Duodenal mucosa (tissue), 2 donors: Measurements from ENCODE around the gene FKBP1C.
"Not testable (repeated sequence)": the region's sequence is repeated elsewhere in the genome, so short reads cannot be mapped to it uniquely, and the experiment has no call there.

Experiments
- H3K27ac ChIP-seq: one replicate; pipeline ENCODE4 v1.7.0; 2013; ENCODE audit warnings: low read depth, low read length
- H3K27me3 ChIP-seq, 2 donors: one replicate each; pipeline ENCODE4 v1.7.0; 2013; ENCODE audit warnings: low read length in 2 of 2, control low read depth in 1 of 2; ENCODE audit not compliant: insufficient read depth in 2 of 2, control insufficient read depth in 1 of 2
- H3K36me3 ChIP-seq, 2 donors: one replicate each; pipeline ENCODE4 v1.7.0; 2013; ENCODE audit warnings: low read length in 2 of 2, control low read depth in 1 of 2; ENCODE audit not compliant: insufficient read depth in 2 of 2, control insufficient read depth in 1 of 2
- H3K4me1 ChIP-seq, 2 donors: one replicate each; pipeline ENCODE4 v1.7.0; 2013; ENCODE audit warnings: low read length in 2 of 2, control low read depth in 1 of 2; ENCODE audit not compliant: insufficient read depth in 2 of 2, control insufficient read depth in 1 of 2
- H3K4me3 ChIP-seq, 2 donors: one replicate each; pipeline ENCODE4 v1.7.0; 2013; ENCODE audit warnings: low read length in 2 of 2, low read depth in 1 of 2
- H3K9ac ChIP-seq, 2 donors: one replicate each; pipeline ENCODE4 v1.7.0; 2013; ENCODE audit warnings: low read length in 2 of 2, low read depth in 1 of 2
- H3K9me3 ChIP-seq, 2 donors: one replicate each; pipeline ENCODE4 v1.7.0; 2013; ENCODE audit warnings: low read length in 2 of 2, control low read depth in 1 of 2; ENCODE audit not compliant: control insufficient read depth in 1 of 2

FKBP1C gene

GRCh38 chr6:63211343-63211742, at the start of gene FKBP1C:
TSS of gene FKBP1C (plus strand) at chr6:63211469.
- H3K9me3 ChIP-seq, H3K4me1 ChIP-seq, H3K4me3 ChIP-seq, H3K27me3 ChIP-seq, H3K36me3 ChIP-seq, H3K27ac ChIP-seq, H3K9ac ChIP-seq: not testable (repeated sequence)

GRCh38 chr6:63164047-63164803, 47.0 kb upstream of the FKBP1C start:
- H3K27ac ChIP-seq, H3K9ac ChIP-seq, H3K36me3 ChIP-seq, H3K27me3 ChIP-seq, H3K9me3 ChIP-seq, H3K4me3 ChIP-seq, H3K4me1 ChIP-seq: not testable (repeated sequence)

- Histone ChIP-seq H3K4me3 (no peak overlapping the region), H3K9ac (no peak overlapping the region), H3K9me3 (no peaks in the 10 kb centered on the region)
These were observed 37.1 kb upstream of the FKBP1C start for GRCh38 chr6:63174173-63174572.

GRCh38 chr6:63176181-63176580, 35.1 kb upstream of the FKBP1C start:
- no peaks in the 10 kb centered on the region for H3K9me3 ChIP-seq
- H3K27me3 ChIP-seq: no peaks in the 10 kb centered on the region
- no peak overlapping the region for H3K27ac ChIP-seq
- no peaks in the 10 kb centered on the region for H3K36me3 ChIP-seq
- no peak overlapping the region for H3K9ac ChIP-seq
- H3K4me1 ChIP-seq: no peaks in the 10 kb centered on the region
- H3K4me3 ChIP-seq: no peak overlapping the region

More at GRCh38 chr6:63174173-63174572, 37.1 kb upstream of the FKBP1C start:
- Histone ChIP-seq H3K4me1 (no peaks in the 10 kb centered on the region), H3K27ac (no peak overlapping the region), H3K27me3 (no peaks in the 10 kb centered on the region), H3K36me3 (no peaks in the 10 kb centered on the region)

GRCh38 chr6:63180367-63180766, 30.9 kb upstream of the FKBP1C start:
- no peak overlapping the region for H3K9ac ChIP-seq
- no peaks in the 10 kb centered on the region for H3K9me3 ChIP-seq
- H3K4me1 ChIP-seq: no peaks in the 10 kb centered on the region
- no peak overlapping the region for H3K4me3 ChIP-seq
- H3K27ac ChIP-seq: no peak overlapping the region
- H3K36me3 ChIP-seq: no peaks in the 10 kb centered on the region
- H3K27me3 ChIP-seq: no peaks in the 10 kb centered on the region

- Histone ChIP-seq H3K36me3 (no peaks in the 10 kb centered on the region), H3K27me3 (no peaks in the 10 kb centered on the region), H3K9ac (no peak overlapping the region), H3K4me1 (no peaks in the 10 kb centered on the region), H3K4me3 (no peak overlapping the region), H3K27ac (no peak overlapping the region), H3K9me3 (no peaks in the 10 kb centered on the region)
These were observed 24.3 kb upstream of the FKBP1C start for GRCh38 chr6:63186970-63187369.

GRCh38 chr6:63188828-63189227, 22.4 kb upstream of the FKBP1C start:
- Histone ChIP-seq H3K4me1 (no peaks in the 10 kb centered on the region), H3K27ac (no peak overlapping the region), H3K9ac (no peak overlapping the region), H3K36me3 (no peaks in the 10 kb centered on the region), H3K4me3 (no peak overlapping the region), H3K9me3 (no peaks in the 10 kb centered on the region), H3K27me3 (no peaks in the 10 kb centered on the region)

GRCh38 chr6:63193324-63193723, 17.9 kb upstream of the FKBP1C start:
- Histone ChIP-seq H3K9me3 (no peaks in the 10 kb centered on the region), H3K36me3 (no peaks in the 10 kb centered on the region), H3K27me3 (no peaks in the 10 kb centered on the region), H3K4me3 (no peak overlapping the region), H3K27ac (no peak overlapping the region), H3K9ac (no peak overlapping the region), H3K4me1 (no peaks in the 10 kb centered on the region)

GRCh38 chr6:63197741-63198140, 13.5 kb upstream of the FKBP1C start:
- Histone ChIP-seq H3K27me3 (no peaks in the 10 kb centered on the region), H3K9me3 (peaks cover 0 to 4% of the 10 kb centered on the region in 2 donors), H3K4me3 (no peak overlapping the region)

GRCh38 chr6:63213325-63213724, 2.1 kb downstream of the FKBP1C start:
- Histone ChIP-seq H3K4me3 (no peak overlapping the region), H3K9ac (no peak overlapping the region), H3K36me3 (no peaks in the 10 kb centered on the region), H3K4me1 (no peaks in the 10 kb centered on the region), H3K27ac (no peak overlapping the region), H3K9me3 (peaks cover 3 to 7% of the 10 kb centered on the region in 2 donors), H3K27me3 (no peaks in the 10 kb centered on the region)

More at GRCh38 chr6:63197741-63198140, 13.5 kb upstream of the FKBP1C start:
- H3K36me3 ChIP-seq: no peaks in the 10 kb centered on the region
- H3K4me1 ChIP-seq: no peaks in the 10 kb centered on the region
- no peak overlapping the region for H3K9ac ChIP-seq
- H3K27ac ChIP-seq: no peak overlapping the region
